GM19043 (cell line): ENCODE data around the gene HES6.

Experiments used
- ATAC-seq: cut with Tn5 transposase; IDR thresholded peaks from one replicate; pipeline ENCODE4 v1.9.1; 2021; ENCODE audit warnings: low read depth; ENCODE audit not compliant: unreplicated experiment

Gene HES6

DNA sequence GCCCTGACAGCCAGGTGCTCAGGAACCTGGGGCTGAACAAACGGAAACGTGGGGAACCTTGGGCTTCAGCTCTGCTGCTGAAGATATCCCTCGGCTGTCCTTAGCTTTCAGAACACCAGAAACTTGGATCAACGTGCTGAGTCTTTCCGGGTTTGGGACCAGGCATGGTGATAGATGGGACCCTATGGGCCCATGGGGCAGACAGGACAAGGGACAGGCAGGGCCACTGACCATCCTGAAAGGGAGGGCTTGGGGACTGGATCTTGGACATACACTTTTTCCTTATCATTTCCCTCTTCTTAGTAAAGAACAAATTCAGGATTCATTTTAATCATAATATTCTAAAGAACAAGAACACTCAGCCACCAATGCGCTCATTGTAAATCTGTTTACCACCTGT lies 16.3 kb upstream of the HES6 start:
- no peak for ATAC-seq

- no peak for ATAC-seq
These were observed 15.8 kb upstream of the HES6 start for GRCh38 chr2:238255636-238256035.

- no peak for ATAC-seq
These were observed 15.3 kb upstream of the HES6 start for GRCh38 chr2:238255151-238255551.

GRCh38 chr2:238254095-238254723 lies 14.4 kb upstream of the HES6 start:
- ATAC-seq, result no peak

- ATAC-seq, result no peak
These were observed 13.2 kb upstream of the HES6 start for GRCh38 chr2:238252766-238253630.

- no peak for ATAC-seq
These were observed 12.1 kb upstream of the HES6 start for GRCh38 chr2:238251986-238252385.

DNA sequence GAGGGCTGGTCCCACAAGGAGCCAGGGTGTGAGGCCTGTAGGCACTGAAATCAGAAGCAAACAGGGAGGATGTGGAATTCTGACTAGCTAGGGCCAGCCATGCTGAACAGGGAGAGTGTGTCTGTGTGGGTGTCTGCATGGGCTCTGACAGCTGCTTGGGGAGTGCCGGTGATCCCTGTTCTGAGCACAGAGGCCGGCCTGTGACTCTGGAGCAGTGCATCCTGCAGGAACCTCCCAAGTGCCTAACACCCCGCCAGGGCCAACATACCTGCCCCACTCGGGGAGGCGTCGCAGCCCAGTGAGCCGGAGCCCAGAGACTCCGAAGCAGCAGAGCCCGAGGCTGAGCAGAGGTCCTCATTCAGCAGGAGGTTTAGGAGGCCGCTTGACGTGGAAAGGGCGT lies 11.5 kb upstream of the HES6 start:
- no peak for ATAC-seq

- ATAC-seq, result no peak
These were observed 11.1 kb upstream of the HES6 start for GRCh38 chr2:238250896-238251295.

- no peak for ATAC-seq
These were observed 8.1 kb upstream of the HES6 start for GRCh38 chr2:238247841-238248453.

DNA sequence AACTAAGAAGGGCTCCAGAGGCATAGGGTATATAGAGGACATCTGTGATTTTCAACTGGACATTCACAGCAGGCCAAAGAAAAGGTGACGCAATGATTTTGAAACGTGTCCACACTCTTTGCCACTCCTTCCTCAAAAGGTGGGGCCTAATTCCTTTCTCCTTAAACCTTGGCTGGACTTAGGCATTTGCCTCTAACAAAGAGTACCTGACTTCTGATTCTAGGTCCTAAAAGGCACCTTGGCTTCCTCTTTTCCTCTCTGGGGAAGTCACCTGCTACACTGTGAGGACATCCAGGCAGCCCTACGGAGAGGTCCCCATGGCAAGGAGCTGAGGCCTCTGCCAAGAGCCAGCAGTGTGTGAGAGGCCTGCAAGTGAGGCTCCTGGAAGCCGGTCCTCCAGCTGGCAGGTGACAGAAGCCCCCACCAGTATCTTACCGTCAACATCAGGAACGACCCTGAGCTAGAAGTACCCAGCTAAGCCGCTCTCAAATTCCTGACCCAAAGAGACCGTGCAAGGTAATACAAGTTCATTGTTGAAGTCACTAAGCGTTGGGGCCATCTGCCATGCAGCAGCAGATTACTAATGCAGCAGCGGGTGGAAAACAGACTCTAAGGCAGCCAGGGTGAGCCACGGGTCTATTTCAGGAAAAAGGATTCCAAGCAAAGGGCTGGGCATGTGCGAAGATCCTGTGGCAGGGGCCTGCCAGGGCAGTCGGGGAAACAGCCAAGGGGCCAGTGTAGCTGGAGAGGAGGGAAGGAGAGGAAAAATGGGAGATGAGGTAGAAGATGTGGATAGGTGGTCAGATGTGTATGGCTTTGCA lies 7.4 kb upstream of the HES6 start:
- no peak for ATAC-seq

- ATAC-seq, result no peak
These were observed 4.3 kb upstream of the HES6 start for GRCh38 chr2:238244151-238244550.

GRCh38 chr2:238243496-238244076 lies 3.7 kb upstream of the HES6 start:
- no peak for ATAC-seq

- no peak for ATAC-seq
These were observed 3.1 kb upstream of the HES6 start for GRCh38 chr2:238242731-238243495.

- no peak for ATAC-seq
These were observed 2.1 kb upstream of the HES6 start for GRCh38 chr2:238241970-238242369.

DNA sequence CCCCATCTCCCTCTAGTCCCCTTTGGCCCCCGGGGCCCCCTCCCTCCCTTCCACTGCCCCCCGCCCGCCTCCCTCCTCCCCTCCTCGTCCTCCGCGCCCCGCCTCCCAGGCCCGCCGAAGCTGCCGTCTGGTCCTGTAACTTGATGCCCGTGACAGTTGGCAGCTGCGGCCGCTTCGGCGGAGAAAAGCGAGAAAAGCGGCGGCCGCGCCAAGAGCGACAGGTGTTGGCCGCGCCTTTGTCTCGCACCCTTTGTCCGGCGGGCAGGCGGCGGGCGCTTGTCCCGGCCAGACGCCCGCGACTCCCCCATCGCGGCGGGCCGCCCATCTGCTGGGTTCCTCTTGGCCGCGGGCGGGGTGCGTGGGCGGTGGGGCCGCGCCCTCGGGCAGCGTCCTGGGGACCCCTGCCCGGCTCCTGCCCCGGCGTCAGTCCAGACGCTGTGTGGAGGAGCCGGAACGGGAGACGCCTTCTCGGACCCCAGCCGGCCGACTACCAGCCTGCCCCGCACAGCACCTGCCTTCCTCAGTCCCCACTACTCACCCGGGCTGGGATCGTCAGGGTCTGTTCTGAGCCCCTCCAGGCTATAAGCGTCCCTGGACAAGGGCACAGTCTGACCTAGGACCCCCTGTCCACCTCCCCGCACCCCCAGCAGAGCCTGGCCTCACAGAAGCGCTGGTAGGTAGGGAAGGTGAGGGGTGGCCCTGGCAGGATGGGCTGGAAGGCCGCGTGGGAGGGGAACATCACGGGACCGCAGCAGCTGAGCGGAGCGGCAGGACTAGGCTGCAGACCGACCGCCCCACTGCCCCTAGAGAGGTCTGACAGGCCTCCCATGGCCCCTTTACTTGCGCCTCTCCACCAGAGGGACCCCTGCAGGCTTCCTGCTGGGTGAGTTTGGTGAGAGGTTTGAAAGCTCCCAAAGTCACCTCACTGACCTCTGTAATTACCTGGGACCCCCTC lies 1.2 kb upstream of the HES6 start:
- ATAC-seq, result no peak

- peak; percentile 12 for ATAC-seq
These were observed 335 bp downstream of the HES6 start for GRCh38 chr2:238239543-238239862.

DNA sequence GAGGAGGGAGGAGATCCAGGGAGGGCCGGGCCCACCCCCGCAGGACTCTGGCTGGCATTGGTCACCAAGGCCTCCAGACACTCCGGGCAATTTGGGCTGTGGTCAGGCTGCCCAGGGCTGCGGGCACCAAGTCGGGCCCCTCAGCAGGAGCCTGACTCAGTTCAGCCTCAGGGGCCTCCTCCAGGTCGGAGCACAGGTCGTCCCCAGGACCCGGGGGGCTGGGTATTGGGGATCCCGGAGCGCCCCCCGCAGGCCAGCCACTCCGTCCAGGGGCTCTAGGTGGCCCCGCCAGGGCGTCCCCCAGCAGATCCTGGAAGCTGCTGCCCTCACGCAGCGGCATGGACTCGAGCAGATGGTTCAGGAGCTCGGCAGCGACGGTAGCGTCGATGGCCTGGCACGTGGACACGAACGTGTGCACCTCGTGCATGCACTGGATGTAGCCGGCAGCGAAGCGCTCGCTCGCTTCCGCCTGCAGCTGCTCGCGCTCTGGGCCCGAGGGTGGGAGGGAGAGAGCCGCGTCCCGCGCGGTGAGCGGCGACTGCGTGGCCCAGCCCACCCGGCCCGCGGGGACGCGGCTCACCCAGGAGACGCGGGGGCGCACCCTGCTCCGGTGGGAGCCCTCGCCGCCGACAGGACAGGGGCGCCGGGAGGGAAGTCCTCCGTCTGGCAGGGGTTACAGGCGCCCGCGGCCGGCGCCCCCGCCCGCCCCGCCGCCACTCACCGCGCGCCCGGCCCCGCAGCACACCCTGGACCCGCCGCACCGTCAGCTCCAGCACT lies 884 bp downstream of the HES6 start:
- peak; percentile 4 for ATAC-seq

- ATAC-seq, result no peak
These were observed 1.5 kb downstream of the HES6 start for GRCh38 chr2:238238311-238238765.
